Colon (tissue), 2 donors: ENCODE measurements around the gene TVP23B.
"Not testable (repeated sequence)": the region's sequence is repeated elsewhere in the genome, so short reads cannot be mapped to it uniquely, and the experiment has no call there.

ENCODE experiments used
- FAIRE-seq: peaks from 2 replicates; lab custom pipeline; 2012; peaks lifted over from hg19 to GRCh38; lab: Jason Lieb, UNC
- donor health status: control.
- donor health status: control.

The TVP23B gene

DNA sequence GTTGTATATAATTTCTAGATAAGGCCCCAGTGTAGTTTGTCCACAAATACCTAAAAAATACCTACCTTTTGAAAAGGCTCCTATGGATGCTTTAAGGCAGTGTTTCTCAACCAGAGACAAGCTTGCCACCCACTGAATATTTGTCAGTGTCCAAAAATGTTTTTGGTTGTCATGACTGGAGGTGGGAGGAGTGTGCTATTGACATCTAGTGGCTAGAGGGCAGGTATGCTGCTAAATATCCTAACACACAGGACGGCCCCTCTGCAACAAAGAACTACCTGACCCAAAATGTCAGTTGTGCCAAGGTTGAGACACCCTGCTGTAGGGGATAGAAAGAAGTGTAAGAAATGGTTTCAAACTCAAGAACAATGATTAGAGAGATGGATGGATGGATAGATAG is 10.4 kb downstream of the TVP23B start:
- not testable (repeated sequence) for FAIRE-seq

DNA sequence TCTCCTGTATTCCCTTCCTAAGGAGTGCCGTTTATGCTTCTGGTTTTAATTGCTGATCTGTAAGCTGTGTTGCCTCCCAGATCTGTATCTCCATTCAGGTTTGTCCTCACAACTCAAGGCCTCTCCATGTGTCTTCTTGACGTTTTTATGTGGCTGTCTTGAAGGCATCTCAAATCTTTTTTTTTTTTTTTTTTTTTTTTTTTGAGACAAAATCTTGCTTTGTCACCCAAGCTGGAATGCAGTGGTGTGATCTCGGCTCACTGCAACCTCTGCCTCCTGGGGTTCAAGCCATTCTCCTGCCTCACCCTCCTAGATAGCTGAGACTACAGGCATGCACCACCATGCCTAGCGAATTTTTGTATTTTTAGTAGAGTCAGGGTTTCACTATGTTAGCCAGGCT is 13.9 kb downstream of the TVP23B start:
- not testable (repeated sequence) for FAIRE-seq

DNA sequence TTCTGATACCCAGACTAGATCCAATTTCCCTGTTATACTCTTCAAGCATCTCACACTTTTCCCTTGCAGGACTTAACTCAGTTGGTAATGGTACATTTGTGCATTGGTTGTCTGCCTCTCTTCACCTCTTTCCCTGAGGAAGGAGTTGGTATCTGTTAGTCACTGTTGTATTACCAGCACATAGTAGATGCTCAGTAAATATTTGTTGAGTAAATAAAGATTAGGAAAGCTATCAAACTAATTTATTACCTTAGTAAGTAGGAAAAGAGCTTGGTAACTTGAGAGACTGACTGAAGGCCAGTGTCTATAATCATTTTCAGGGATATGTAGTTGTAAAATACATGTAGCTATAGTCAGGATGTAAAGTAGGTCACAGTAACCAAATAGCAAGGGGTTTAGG is 15.9 kb downstream of the TVP23B start:
- FAIRE-seq, result not testable (repeated sequence)

DNA sequence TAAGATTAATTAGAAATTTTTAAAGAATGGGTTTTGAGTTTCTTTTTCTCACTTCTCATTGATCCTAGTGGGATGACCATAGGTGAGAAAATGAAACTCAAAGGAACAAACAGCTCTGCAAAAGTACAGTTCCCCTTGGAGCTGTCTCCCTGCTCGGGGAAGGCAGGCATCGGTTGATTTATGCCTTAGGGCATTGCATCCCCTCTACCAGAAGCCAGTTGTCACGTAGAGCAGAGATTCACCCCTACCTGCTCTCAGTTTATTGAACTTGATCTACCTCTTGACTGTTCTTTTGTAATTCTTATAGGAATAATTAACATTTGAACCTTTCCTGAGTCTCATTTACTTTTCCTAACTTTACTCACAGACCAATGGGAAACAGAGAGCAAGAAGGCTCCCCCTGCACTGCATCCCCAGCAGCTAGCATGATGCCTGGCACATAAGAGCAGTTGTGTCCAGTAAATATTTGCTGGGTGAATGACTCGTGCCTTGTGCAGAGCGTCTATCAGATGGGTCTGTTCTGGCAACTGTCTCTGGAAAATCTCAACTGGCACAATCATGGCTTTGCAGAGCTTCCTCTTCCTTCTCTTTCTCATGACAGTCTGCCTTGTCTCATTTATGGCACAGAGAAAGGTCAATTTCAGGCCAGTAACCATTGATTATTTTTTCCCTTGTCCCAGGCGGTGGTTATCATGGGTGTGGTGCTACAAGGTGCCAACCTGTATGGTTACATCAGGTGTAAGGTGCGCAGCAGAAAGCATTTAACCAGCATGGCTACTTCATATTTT is 22.7 kb downstream of the TVP23B start:
- not testable (repeated sequence) for FAIRE-seq

DNA sequence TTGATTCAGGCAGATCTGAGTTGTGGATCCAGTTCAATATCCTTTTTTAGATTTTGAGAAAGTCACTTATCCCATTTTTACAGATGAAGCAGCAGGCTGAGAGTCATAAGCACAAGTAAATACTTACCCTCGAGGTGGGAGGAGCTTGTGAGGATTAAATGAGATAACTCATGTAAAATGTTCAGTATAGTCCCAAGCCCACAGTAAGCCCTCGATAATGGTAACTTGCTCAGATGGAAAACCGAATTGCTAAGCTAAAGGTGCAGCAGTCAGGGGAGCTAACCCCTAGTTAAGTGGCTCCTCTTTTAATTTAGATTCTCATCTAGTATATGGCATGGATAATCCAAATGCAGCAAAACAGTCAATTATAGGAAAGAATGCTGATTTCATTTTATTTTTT is 34.9 kb downstream of the TVP23B start:
- FAIRE-seq, result not testable (repeated sequence)

DNA sequence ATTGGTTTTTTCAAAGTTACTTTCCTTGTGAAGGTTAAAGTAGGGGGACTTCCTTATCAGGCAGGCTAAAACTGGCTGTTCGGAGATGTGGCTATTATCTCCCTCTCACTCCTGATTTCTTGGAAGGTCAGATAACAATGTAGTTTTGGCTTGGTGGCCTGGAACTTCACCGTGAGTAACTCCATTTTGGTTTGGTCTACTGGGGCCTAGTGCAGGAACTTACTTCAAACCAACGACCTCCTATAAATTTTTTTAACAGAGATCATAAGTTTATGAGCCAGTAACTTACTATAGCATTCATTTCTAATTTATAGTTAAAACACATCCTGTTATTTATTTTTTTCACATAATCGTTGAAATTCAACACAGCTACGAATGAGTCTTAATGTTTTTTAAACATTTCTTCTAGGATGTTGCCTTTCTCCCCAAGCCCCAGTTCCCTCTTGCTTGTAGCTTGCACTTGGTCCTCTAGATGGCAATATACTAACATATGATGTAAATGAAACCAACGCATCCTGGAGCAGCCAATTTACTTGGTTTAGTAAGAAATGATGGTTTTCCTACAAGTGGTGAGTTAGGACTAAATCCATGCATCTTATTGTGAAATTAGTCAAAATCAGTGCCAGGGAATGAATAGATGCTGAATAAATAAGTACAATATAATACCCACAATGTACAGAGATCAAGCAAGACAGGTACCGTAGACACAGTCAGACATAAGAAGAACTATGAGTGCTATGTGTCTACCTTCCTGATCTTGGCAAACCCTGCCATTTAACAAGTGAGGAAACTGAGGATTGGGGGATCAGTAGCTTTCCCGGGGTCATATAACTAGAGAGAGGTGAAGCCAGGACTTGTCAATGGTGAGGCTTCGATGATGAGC is 35.7 kb downstream of the TVP23B start:
- FAIRE-seq, result peak; percentile 38

DNA sequence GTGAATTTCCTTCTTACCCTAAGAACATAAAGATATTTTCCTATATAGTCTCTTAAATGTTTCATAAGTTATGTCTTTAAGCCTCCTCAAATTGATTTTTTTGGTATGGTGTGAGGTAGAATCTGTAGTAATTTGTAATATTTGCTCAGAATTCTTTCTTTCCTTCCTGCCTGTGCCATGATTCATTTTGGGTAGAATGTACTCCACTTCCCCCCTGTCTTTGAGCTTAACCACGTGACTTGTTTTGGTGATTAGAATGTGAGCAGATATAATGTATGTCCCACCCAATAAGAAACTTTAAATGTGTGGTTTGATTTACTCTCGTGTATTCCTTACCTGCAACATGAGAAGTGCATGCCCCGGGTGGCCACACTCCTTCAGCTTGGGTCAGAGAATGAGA is 40.4 kb downstream of the TVP23B start:
- not testable (repeated sequence) for FAIRE-seq

DNA sequence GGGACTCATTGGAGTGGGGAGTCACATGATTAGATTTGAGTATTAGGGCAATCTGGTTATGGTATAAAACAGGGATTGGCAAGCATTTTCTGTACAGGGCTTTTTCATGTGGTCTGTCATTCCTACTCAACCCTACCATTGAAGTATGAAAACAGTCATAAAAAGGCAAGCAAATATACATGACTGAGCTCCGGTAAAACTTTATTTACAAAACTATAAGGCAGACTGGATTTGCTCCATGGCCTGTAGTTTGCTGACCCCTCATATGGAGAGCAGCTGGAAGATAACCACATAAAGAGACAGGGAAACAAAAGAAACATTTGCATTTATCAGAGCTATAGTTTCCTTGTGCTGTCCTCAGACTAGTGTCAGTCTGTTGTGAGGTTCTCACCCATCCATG is 46.6 kb downstream of the TVP23B start:
- not testable (repeated sequence) for FAIRE-seq

DNA sequence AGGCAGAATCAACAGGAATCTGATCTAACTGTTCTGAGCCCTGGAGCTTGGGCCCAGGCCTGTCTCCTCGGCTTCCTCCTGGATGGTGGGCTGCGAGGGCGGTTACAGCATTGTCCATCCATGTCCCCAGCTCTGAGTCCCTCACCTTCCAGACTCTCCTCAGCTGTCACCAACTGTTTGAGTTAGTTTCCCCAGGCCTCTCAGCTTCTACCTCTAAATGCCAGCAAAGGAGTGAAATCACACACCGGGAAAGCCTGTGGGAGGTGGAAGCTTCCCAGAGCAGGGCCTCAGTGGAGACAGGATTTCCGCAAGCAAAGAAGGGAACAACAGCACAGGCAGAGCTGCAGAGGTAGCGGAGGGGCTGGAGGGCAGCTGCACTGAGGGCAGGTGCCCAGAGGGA is 67.5 kb downstream of the TVP23B start:
- FAIRE-seq, result no peak

DNA sequence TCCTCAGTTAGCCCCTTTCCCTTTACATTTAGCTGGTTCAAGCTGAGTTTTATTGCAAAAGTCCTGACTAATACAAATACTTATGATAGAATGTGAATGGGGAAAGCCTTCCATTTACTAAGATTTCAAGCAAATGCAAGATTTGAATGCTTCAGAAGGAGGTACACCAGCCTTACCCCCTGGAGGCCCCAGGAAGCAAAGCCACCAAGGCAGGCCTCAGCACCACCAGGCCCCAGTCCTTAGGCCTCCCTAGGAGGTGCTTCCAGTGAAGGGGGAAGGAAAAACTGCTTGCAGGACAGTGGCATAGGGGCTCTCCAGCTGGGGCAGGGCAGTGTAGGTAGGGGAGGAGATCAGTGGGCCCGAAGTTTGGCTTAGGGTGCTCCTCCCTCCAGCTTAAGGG is 69.7 kb downstream of the TVP23B start:
- FAIRE-seq, result no peak

DNA sequence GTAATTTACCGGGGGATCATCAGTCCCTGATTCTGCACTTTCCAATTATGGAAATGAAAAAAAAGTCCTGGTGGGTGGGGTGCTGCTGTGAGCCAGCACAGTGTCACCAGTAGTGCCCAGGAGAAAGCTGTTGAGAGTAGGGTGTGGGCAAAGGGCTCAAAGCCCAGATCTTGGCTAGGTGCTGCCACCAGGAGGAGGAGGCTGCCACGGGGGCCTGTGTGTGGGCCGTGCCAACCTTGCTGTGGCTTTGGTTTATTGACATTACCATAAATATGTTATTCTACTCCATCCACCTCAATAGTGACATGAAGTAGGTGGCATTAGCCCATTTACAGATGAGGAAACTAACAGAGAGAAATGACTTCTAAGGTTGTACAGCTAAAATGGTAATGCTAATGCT is 70.2 kb downstream of the TVP23B start:
- FAIRE-seq, result no peak

DNA sequence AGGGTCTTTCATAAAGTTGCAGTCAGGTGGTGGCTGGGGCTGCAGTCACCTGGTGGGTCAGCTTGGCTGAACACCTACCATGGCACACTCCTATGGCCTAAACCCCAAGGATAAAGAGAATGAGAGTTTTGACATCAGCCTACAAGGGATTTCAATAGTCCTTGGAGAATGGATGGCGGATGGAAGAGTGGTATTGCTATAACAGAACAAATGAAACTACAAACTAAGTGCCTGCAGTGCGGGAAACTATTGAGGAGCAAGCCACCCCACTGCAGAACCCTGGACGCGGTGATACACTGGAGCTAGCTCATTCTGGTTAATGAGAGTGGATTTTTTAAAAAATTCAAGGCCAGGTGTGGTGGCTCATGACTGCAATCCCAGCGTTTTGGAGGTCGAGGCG is 74.0 kb downstream of the TVP23B start:
- no peak for FAIRE-seq

DNA sequence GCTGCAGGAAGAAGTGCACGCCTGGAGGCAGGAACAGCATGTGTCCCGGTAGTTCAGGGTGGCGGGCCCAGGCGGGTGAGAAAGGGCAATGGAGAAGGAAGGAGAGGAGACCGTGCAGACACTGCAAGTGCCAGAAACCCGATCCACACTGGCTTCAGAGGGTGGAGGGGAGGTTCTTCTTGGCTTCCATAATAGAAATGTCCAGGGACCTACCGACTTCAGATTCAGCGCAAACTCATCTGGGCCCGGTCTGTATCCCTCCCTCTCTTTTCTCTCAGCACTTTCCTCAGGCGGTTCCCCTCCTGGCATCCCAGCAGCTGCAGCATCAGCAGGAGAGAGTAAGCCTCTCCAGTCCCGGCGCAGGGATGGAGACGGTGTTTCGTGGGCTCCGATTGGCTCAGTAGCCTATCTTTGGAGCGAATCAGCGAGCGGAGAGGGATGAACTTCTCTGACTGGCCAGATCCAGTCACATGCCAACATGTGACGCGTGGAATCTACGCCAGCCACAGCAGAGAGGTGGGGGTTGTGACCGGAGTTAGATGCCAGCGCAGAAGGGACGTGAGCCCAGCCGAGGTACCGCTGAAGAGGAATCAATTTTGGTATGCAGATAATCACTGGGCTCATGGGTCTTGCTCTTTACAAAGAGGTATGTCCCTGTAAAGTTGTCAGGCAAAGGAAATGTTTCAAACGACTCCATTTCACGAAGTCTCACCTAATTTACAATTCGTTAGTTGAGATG is 75.0 kb downstream of the TVP23B start:
- no peak for FAIRE-seq
